ENCODE measurements around the gene TFDP1.

TFDP1 gene

GRCh38 chr13:113579686-113580085, 4.9 kb upstream of the TFDP1 start:
- no peaks in the 10 kb centered on the region for H3K27me3 ChIP-seq (ENCODE audit: insufficient read depth, low read depth)
- H2AFZ ChIP-seq (ENCODE audit: low read depth): no peak overlapping the region
- no peaks in the 10 kb centered on the region for H4K20me1 ChIP-seq (ENCODE audit: insufficient read depth)
- H3K36me3 ChIP-seq (ENCODE audit: insufficient read depth): no peaks in the 10 kb centered on the region
- no peak overlapping the region for H3K4me2 ChIP-seq
- no peak overlapping the region for H3K9ac ChIP-seq
- no peak for TF ChIP-seq CTCF (conservative IDR thresholded peaks at IDR 0.05; ENCODE audit: low read depth, low read length)
- no peak overlapping the region for H3K27ac ChIP-seq
- no peaks in the 10 kb centered on the region for H3K79me2 ChIP-seq (ENCODE audit: insufficient read depth, low read depth)
- no peaks in the 10 kb centered on the region for H3K4me1 ChIP-seq (ENCODE audit: low read depth, poor library complexity, severe bottlenecking)
- H3K4me3 ChIP-seq (IDR thresholded peaks at IDR 0.05; ENCODE audit: insufficient read depth, low read depth, low read length): no peak overlapping the region

GRCh38 chr13:113581871-113582270, 2.7 kb upstream of the TFDP1 start:
- Histone ChIP-seq H3K4me3 (IDR thresholded peaks at IDR 0.05; ENCODE audit: insufficient read depth, low read depth, low read length) (no peak overlapping the region), H3K9ac (no peak overlapping the region), H3K27me3 (ENCODE audit: insufficient read depth, low read depth) (no peaks in the 10 kb centered on the region), H3K36me3 (ENCODE audit: insufficient read depth) (no peaks in the 10 kb centered on the region), H4K20me1 (ENCODE audit: insufficient read depth) (no peaks in the 10 kb centered on the region), H3K27ac (no peak overlapping the region), H3K79me2 (ENCODE audit: insufficient read depth, low read depth) (peaks cover 13% of the 10 kb centered on the region), H3K4me2 (no peak overlapping the region), H2AFZ (ENCODE audit: low read depth) (no peak overlapping the region), H3K4me1 (ENCODE audit: low read depth, poor library complexity, severe bottlenecking) (peaks cover 12% of the 10 kb centered on the region)
- TF ChIP-seq CTCF (conservative IDR thresholded peaks at IDR 0.05; ENCODE audit: low read depth, low read length): no peak

- peaks cover 24% of the 10 kb centered on the region for H3K79me2 ChIP-seq (ENCODE audit: insufficient read depth, low read depth)
- no peak overlapping the region for H2AFZ ChIP-seq (ENCODE audit: low read depth)
- H3K27me3 ChIP-seq (ENCODE audit: insufficient read depth, low read depth): no peaks in the 10 kb centered on the region
- peaks cover 15% of the 10 kb centered on the region for H3K4me1 ChIP-seq (ENCODE audit: low read depth, poor library complexity, severe bottlenecking)
- no peaks in the 10 kb centered on the region for H3K36me3 ChIP-seq (ENCODE audit: insufficient read depth)
- H3K9ac ChIP-seq: no peak overlapping the region
- no peak overlapping the region for H3K4me3 ChIP-seq (IDR thresholded peaks at IDR 0.05; ENCODE audit: insufficient read depth, low read depth, low read length)
- H3K27ac ChIP-seq: no peak overlapping the region
- TF ChIP-seq CTCF (conservative IDR thresholded peaks at IDR 0.05; ENCODE audit: low read depth, low read length): no peak
- no peaks in the 10 kb centered on the region for H4K20me1 ChIP-seq (ENCODE audit: insufficient read depth)
- no peak overlapping the region for H3K4me2 ChIP-seq
Measured at GRCh38 chr13:113582841-113583631, 1.5 kb upstream of the TFDP1 start.

GRCh38 chr13:113584870-113585671, 518 bp downstream of the TFDP1 start:
- Histone ChIP-seq H3K36me3 (ENCODE audit: insufficient read depth) (no peaks in the 10 kb centered on the region), H3K4me1 (ENCODE audit: low read depth, poor library complexity, severe bottlenecking) (peaks cover 15% of the 10 kb centered on the region), H3K27ac (no peak overlapping the region), H3K4me3 (IDR thresholded peaks at IDR 0.05; ENCODE audit: insufficient read depth, low read depth, low read length) (no peak overlapping the region), H3K27me3 (ENCODE audit: insufficient read depth, low read depth) (no peaks in the 10 kb centered on the region), H3K79me2 (ENCODE audit: insufficient read depth, low read depth) (peaks cover 43% of the 10 kb centered on the region), H3K9ac (peak overlapping the region; percentile 62; the same call in 1 of the 2 replicates), H2AFZ (ENCODE audit: low read depth) (no peak overlapping the region), H3K4me2 (peak overlapping the region; percentile 42), H4K20me1 (ENCODE audit: insufficient read depth) (no peaks in the 10 kb centered on the region)
- no peak for TF ChIP-seq CTCF (conservative IDR thresholded peaks at IDR 0.05; ENCODE audit: low read depth, low read length)

Data from KMS-11 (cell line).